NCI-H2196 treated with DMSO at 0.1 percent for 48 hours (cell line): ENCODE data around the gene CMTM7.
"Not testable (repeated sequence)": the region's sequence is repeated elsewhere in the genome, so short reads cannot be mapped to it uniquely, and the experiment has no call there.

Source experiments
- DNase-seq: peaks from one replicate; lab custom pipeline; 2025; ENCODE audit not compliant: unreplicated experiment; lab: John Stamatoyannopoulos, UW

CMTM7 gene

GRCh38 chr3:32435911-32436815, 44.5 kb downstream of the CMTM7 start:
- no peak for DNase-seq

GRCh38 chr3:32436816-32437189, 45.1 kb downstream of the CMTM7 start:
- DNase-seq = no peak

GRCh38 chr3:32437896-32438295, 46.2 kb downstream of the CMTM7 start:
- no peak for DNase-seq

- no peak for DNase-seq
Measured at GRCh38 chr3:32438596-32439344, 47.1 kb downstream of the CMTM7 start.

GRCh38 chr3:32439421-32439820, 47.8 kb downstream of the CMTM7 start:
- DNase-seq = not testable (repeated sequence)

GRCh38 chr3:32440611-32441350, 49.1 kb downstream of the CMTM7 start:
- DNase-seq = no peak

- DNase-seq = no peak
Measured at GRCh38 chr3:32442766-32443165, 51.1 kb downstream of the CMTM7 start.

GRCh38 chr3:32443478-32443877, 51.8 kb downstream of the CMTM7 start:
- DNase-seq = no peak

GRCh38 chr3:32447865-32448400, 56.3 kb downstream of the CMTM7 start:
- no peak for DNase-seq

GRCh38 chr3:32448686-32449474, 57.2 kb downstream of the CMTM7 start:
- no peak for DNase-seq

- DNase-seq = no peak
Measured at GRCh38 chr3:32449691-32450090, 58.0 kb downstream of the CMTM7 start.

- no peak for DNase-seq
Measured at GRCh38 chr3:32450426-32450825, 58.8 kb downstream of the CMTM7 start.

GRCh38 chr3:32450992-32451659, 59.5 kb downstream of the CMTM7 start:
- DNase-seq = no peak

GRCh38 chr3:32452009-32452408, 60.4 kb downstream of the CMTM7 start:
- no peak for DNase-seq

- DNase-seq = no peak
Measured at GRCh38 chr3:32453346-32453745, 61.7 kb downstream of the CMTM7 start.

- no peak for DNase-seq
Measured at GRCh38 chr3:32454111-32454510, 62.5 kb downstream of the CMTM7 start.

GRCh38 chr3:32454731-32455608, 63.3 kb downstream of the CMTM7 start:
- no peak for DNase-seq

GRCh38 chr3:32455609-32456428, 64.2 kb downstream of the CMTM7 start:
- DNase-seq = no peak
